ENCODE data around the gene ATP2A2. TPM values are rescaled to one million over a fixed set of nuclear protein-coding genes. Genes with fewer than 3 reads are reported as not detected.
"Not testable (repeated sequence)": the region's sequence is repeated elsewhere in the genome, so short reads cannot be mapped to it uniquely, and the experiment has no call there.

The ATP2A2 gene
- total RNA-seq, 1 donor from 2014 or later: 3,087 TPM

DNA sequence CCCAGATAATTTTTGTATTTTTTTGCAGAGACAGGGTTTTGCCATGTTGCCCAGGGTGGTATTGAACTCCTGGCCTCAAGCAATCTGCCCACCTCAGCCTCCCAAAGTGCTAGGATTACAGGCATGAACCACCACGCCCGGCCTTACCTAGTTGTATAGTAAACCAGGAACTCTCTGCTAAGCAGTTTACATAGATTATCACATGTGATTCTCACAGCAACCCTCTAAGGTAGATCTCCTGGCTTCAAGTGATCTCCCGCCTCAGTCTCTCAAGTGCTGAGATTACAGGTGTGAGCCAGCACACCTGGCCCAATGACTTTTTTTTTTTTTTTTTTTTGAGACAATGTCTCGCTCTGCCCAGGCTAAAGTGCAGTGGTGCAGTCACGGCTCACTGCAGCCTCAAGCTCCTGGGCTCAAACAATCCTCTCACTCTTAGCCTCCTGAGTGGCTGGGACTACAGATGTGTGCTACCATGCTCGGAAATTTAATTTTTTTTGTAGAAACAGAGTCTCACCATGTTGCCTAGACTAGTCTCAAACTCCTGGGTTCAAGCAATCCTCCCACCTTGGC lies 26.0 kb upstream of the ATP2A2 start:
- DNase-seq: no peak
- ATAC-seq (ENCODE audit: poor library complexity): no peak
- intact Hi-C loops (cut with DNase I): no loop called here

DNA sequence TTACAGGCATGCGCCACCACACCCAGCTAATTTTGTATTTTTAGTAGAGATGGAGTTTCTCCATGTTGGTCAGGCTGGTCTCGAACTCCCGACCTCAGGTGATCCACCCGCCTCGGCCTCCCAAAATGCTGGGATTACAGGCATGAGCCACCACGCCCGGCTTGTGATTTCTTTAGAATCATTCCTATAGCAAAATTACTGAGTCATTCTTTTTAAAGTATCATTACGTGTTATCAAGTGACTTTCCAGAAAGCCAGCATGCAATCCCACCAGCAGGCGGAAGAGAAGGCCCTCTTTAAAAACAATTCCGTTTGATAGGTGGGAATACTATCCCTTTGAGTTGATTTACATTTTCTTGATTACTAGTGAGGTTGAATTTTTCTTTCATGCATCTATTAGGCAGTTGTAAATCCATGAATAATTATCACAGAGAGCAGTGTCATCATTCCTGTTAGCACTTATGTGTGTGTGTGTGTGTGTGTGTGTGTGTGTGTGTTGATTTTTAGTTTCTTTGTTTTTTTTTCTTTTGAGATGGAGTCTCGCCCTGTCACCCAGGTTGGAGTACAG lies 25.1 kb upstream of the ATP2A2 start:
- ATAC-seq (ENCODE audit: poor library complexity); intact Hi-C loops (cut with DNase I): not testable (repeated sequence)

DNA sequence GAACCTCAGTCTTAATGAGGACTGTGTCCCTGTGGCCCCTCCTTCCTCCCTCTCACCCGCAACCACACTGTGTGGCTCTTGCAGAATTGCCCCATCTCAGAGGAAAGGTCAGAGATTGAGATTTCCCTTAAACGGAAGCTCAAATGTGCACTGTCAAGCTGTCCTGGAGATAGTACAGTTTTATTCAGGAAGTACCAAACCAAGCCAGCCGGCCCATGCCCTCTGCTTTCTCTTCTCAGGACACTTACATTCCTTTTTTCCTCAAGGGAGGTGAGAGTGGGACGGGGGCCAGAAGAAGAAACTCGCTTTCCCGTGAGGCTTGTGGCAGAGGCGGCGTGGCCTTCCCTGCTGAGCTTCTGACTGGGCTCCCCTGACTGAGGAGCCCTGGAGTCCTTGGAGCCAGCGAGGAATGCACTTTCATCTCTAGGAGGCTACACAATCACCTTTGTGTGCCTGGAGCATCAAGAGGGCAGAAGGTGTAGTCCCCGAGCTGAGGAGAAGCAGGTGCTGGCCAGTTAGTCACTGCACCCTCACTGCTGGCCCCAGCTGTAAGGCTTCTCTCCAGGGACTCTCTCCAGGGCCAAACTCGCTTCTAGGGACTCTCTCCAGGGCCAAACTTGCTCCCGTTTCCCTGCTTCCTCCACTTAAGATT lies 24.1 kb upstream of the ATP2A2 start:
- ATAC-seq (ENCODE audit: poor library complexity) (peak; percentile 14), DNase-seq (peak; percentile 80)
- intact Hi-C loops (cut with DNase I): no loop called here

More for the DNA sequence above, 25.1 kb upstream of the ATP2A2 start:
- not testable (repeated sequence) for DNase-seq

DNA sequence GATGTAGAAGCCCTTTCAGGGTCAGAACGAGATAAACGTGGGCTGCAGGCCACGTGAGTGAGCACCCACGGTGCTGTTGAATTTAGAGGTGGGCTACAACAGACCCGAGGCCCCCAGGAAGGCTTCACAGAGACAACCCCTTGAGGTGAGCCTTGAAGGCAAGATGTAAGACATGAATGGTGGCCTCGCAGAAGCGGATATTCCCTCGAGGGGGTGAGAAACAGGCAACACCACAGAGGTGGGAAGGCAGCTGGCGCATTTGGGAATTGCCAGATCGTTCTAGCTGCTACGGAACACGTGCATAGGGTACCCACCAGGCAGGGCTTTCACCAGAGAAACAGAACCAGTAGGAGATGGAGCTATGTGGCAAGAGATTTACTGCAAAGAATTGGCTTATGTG lies 22.6 kb upstream of the ATP2A2 start:
- DNase-seq (no peak), ATAC-seq (ENCODE audit: poor library complexity) (no peak)
- intact Hi-C loops (cut with DNase I): no loop called here

DNA sequence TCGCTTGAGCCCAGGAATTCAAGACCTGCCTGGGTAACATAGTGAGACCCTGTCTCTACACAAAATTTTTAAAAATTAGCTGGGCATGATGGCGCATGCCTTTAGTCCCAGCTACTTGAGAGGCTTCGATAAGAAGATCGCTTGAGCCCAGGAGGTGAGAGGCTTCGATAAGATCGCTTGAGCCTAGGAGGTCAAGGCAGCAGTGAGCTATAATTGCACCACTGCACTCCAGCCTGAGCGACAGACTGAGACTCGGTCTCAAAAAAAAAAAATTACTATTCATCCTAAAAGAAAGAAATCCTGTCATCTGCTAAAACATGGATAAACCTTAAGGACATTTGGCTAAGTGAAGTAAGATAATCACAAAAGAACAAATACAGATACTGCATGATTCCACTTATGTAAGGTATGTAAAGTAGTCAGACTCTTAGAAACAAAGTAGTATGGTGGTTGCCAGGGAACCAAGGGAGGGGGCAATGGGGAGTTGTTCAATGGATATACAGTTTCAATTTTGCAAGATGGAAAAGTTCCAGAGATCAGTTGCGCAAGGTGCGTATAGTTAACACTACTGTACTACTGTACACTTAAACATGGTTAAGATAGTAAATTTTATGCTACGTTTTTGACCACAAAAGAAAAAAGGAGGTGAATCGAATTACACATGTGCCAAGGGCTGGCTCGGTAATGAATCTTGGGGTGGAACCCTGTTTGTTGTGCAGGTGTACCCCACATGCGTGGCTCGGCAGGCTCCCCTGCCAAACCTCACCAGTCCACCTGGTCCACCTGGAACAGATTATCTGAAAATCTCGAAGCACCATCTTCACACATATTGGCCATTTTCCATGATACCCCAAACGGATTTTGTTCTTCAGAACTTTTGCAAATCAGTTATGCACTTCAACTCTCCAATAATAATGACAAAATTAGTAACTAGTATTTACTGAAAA lies 18.3 kb upstream of the ATP2A2 start:
- ATAC-seq (ENCODE audit: poor library complexity): peak; percentile 63
- no peak for DNase-seq
- intact Hi-C loops (cut with DNase I): no loop called here

DNA sequence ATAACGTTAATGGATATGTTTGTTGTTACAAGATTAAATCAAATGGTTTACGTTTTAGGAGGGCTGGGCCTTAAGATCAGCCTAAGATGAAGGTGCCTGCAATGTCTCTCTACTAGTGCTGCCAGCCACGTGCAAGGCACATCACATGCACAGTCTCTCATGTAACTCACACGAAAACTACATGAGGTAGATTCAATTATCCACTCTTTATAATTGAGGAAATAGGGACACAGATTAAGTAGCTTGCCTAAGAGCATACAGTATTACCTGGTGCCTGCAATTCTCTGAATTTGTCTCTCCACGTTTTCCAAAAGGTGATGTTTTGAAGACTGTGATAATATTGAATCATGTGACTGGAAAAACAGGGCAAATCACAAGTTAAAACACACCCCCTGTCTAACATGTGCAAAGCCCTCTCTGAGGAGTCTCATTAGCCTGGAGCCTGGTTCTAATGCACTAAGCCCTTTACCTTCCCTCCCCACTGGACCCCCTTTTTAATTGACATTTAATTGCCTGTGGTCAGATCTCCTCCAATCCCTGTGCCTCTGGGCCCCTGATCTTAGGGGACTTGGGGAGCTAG lies 14.6 kb upstream of the ATP2A2 start:
- intact Hi-C loops (cut with DNase I): no loop called here
- no peak for ATAC-seq (ENCODE audit: poor library complexity)
- DNase-seq: no peak

DNA sequence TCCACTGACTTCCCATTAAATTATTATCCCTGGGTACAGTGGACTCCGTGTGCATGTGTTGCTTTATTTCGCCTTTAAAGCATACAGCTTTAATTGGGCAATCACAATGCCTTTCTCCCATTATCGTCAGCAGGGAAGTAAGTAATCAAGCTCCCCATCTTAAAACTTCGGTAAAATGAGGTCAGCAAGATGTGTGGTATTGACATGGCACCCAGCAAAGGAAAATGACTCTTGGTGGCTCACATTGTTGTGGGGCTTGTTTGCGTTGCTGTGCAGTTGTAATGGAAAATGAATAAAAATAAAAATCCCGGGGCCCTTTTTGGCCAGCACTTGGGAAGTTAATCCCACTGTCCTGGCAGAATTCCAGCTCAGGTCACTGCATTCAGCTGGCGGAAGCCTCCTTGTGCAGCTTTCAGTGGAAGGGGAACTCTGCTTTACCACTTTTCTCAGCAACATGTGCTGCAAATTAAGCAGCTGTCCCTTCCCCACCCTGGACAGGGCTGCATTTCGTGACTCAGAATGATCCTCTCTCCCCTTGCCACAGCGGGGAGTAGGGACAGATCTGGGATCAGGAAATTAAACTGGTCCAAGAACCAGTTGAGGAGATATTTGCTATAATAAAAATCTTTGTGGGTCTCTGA lies 13.9 kb upstream of the ATP2A2 start:
- intact Hi-C loops (cut with DNase I): no loop called here
- ATAC-seq (ENCODE audit: poor library complexity): peak; percentile 37
- DNase-seq: no peak

DNA sequence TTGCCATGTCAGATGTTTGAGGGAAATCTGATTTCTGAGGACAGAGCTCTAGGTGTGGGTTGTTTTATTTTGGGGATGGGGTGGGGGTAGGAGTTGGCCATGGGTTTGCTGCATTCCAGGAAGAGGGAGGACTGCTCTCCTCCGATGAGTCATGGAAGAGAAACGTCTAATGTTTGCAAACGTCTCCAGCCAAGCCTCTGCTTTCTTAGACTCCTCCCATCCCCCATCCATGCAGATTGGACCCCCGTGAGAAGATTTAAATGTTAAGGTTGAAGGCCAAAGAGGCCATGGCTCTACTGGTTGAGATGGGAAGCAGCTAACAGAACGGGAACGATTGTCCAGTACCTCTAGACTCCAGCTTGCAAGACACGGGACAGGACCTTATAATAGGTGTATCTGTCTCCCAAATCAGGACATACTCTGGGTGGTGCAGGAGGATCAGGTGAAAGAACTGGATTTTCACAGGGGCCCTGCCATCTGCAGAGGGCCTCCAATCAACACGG lies 11.4 kb upstream of the ATP2A2 start:
- intact Hi-C loops (cut with DNase I): no loop called here
- ATAC-seq (ENCODE audit: poor library complexity): peak; percentile 3

DNA sequence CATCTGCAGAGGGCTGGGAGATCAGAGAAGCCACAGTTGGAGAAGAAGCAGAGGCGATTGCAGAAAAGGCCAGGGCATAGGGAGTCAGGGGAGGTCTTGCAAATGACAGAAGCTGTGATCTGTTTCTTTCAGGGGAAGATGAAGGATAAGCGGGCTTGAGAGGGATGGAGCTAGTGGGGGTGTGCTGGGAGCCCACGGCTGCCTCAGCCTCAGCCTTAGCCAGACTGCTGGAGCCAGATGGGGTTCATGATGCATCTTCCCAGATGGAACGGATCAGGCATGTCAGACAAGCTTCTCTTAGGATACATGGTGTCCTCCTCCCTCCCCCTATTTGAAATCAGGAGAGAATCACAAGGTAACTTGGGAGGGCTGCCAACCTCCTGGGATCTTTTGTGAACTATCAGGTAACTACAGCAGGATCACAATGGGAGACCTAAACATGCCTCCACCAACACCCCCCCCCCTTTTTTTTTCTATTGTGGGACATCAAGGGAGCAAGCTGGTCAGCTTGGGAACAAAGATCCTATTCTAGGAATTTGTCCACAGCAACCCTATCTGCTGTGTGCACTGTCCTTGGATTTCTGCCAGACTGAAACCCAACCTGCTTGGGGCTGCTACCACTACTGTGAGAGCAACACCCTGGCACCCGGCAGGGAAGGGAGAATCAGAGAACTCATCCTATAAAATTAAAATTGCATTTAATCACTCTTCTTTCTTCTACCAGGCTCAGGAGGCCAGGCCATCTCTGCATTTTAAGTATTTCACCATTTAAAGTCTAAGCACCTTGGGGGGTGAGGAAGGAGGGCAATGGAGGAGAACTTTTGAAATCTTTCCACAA lies 10.7 kb upstream of the ATP2A2 start:
- DNase-seq (peak; percentile 61), ATAC-seq (ENCODE audit: poor library complexity) (peak; percentile 86)
- intact Hi-C loops (cut with DNase I): no loop called here

More for the DNA sequence above, 11.4 kb upstream of the ATP2A2 start:
- DNase-seq: no peak

DNA sequence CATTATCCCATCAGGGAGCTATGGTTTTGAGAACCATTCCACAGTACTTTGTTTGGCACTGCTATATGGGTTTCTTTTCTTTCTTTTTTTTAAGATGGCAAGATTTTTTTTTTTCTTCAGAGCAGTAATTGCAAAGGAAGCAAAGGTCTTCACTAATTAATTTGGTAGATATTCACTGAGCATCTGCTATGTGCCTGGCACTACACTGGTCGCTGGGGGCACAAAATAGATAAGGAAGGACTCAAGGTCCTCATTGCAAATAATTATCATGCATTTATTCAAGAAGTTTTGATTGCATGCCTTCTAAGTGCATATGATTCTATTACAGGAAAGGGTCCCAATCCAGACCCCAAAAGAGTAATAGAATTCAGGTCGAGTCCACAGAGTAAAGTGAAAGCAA lies 10.0 kb upstream of the ATP2A2 start:
- intact Hi-C loops (cut with DNase I): no loop called here
- ATAC-seq (ENCODE audit: poor library complexity): no peak
- DNase-seq: no peak

DNA sequence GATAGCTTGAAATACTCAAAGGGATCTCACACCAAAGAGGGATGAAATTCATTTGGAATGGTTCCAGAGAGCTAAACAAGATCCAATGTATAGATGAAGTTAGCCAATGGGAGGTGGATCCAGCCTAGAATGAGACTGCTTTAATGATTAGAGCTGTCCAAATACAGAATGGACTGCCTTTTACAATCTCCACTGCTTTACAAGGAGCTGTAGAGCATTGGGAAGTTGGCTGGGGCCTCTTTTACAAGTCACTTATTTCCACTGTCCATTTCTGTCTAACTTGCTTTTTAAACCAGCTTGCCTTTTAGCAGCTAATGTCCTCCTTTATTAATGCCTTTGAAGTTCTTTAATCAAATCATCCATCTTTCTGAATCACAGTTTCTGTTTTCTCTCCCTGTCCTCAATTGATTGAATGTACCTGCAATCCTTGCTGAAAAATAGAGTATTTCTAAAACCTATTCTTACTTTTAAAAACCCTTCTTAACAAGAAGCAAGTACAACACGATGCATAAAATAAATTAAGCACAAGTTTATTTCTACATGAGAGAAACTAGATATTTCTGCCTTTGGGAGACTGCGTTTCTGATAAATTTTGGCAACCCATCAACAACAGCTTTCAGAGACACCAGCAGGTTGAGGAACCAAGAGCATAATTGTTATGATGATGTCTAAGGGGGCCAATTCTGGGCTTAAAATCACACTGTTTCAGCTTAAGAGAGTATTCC lies 3.4 kb upstream of the ATP2A2 start:
- DNase-seq: no peak
- ATAC-seq (ENCODE audit: poor library complexity): no peak
- intact Hi-C loops (cut with DNase I): no loop called here

DNA sequence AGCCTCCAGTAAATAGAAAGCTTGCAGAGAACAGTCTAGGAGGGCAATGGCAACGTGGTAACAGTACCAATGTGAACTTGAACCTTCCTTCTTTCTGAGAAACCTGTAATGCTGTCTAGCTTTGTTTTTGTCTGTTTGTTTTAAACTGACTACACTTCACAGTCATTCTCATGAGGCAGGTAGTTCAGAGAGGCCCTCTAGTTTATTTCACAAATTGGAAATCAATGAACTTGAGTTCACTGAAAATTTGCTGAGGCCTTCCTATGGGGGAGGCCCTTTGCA lies 2.9 kb upstream of the ATP2A2 start:
- DNase-seq (no peak), ATAC-seq (ENCODE audit: poor library complexity) (no peak)
- intact Hi-C loops (cut with DNase I): no loop called here

DNA sequence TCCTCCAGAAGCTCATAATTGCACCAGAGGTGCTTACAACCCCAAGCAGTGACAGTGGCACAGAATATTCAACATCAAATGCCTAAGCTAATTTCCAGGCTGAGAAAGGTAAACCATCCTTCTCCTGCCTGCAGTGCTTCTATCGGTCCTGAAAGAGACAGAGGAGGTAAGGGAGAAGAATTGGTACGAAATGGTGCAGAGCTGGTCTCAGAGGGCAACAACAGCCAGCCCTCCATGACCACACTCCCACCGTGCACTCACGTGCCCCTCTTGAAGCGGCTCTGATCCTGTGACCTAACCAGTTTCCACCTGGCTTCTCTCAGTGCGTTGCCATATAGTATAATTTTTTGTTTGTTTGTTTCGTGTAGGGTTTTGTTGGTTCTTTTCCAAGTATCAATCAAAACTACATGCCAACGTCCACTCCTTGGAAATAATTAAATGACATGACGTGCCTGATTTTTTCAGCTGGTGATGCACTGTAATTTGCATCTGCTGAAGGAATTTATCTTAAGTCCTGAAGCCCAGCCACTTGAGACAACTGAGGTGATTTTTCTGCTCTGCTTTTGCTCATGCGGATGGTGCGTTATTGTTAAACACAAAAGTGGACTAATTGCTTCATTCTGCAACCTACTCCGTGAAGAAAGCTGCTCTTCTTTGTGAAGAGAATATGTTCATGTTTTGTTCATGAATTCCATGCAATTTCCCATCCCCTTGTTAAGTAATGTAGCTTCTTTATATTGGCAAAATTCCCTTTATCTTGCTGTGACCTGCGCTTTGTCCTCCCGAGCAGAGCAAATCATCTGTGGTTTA lies 1.3 kb upstream of the ATP2A2 start:
- no peak for ATAC-seq (ENCODE audit: poor library complexity)
- no peak for DNase-seq
- intact Hi-C loops (cut with DNase I): loop anchor here (5.0 kb wide), 2 partner anchors 32 to 57 kb away; no protein-coding TSS in a partner anchor

DNA sequence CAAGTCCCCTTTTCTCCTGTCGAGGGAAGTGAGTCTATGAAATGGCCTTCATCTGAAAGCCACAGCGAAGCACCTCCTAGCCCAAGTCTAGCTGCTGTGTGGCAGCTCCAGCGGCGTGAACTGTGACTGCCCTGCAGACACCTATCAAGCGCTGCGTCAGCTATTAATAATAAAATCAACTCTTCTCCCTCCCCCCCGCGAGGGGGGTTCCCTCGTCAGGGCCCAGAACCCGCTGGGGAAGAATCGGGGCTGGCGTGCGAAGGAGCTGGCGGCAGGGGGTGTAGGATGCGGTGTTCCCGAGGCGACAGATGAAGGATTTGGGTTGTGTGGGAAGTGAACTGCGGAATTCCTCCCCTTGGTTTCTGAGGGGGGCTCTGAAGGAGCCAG lies 662 bp upstream of the ATP2A2 start:
- intact Hi-C loops (cut with DNase I): loop anchor here (5.0 kb wide), 2 partner anchors 33 to 58 kb away; no protein-coding TSS in a partner anchor
- DNase-seq (peak; percentile 77), ATAC-seq (ENCODE audit: poor library complexity) (peak; percentile 65)

DNA sequence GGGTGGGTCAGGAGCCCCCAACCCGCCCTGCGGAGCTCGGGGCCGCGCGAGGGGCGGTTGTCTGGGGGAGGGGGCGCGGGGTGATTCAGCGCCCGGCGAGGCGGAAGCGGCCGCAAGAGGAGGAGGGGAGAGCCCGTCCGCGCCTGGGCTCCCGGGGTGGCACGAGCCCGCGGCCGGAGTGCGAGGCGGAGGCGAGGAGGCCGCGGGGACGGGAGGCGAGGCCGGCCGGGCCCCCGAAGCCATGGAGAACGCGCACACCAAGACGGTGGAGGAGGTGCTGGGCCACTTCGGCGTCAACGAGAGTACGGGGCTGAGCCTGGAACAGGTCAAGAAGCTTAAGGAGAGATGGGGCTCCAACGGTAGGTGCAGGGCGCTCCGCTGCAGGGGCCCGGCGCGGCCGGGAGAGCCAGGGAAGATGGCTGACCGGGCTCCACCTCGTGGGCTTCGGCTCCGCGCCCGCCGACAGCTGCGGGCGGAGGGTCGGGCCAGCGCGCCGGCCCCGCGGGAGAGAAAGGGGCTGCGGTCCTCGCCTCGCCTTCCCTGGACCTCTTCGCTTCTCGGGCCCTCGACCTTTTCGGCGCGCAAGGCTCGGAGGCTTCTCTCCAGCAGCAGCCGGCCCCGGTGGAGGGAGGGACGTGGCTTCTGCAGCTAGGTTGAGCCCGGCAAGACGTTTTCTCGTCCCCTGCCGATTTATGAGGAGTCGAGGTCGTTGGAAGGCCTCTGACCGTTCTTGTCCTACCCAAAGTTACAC lies 677 bp downstream of the ATP2A2 start:
- peak; percentile 69 for DNase-seq
- peak; percentile 18 for ATAC-seq (ENCODE audit: poor library complexity)
- intact Hi-C loops (cut with DNase I): loop anchor here (5.0 kb wide), 2 partner anchors 34 to 59 kb away; no protein-coding TSS in a partner anchor

All from Right ventricle myocardium superior (tissue), 1 donor.